Esophagus squamous epithelium (tissue), 5 donors: ENCODE measurements around the gene FGR. TPM values are rescaled to one million over a fixed set of nuclear protein-coding genes. Genes with fewer than 3 reads are reported as not detected.
A peak's percentile ranks its signal among the peaks of the same experiment; 100 is the strongest.
"Not testable (repeated sequence)": the region's sequence is repeated elsewhere in the genome, so short reads cannot be mapped to it uniquely, and the experiment has no call there.

Experiments
- DNase-seq: peaks from one replicate; lab custom pipeline; 2025; lab: John Stamatoyannopoulos, UW
- H3K27ac ChIP-seq, 4 donors: fragments of 200-600 bp; sonication (generic); one replicate each; pipeline ENCODE4 v1.5.1; 2016 to 2019; ENCODE audit warnings: mild to moderate bottlenecking in 1 of 4
- H3K27me3 ChIP-seq, 4 donors: fragments of 200-600 bp; sonication (generic); 1 replicate in 3 of 4; 2 replicates in 1 of 4; pipeline versions ENCODE4 v1.5.1 to v1.6.0; 2017 to 2021; ENCODE audit warnings: antibody characterized with exemption in 1 of 4
- H3K36me3 ChIP-seq, 3 donors: fragments of 200-600 bp; sonication (generic); one replicate each; pipeline ENCODE4 v1.5.1; 2016 to 2019
- H3K4me1 ChIP-seq, 3 donors: fragments of 200-600 bp; sonication (generic); one replicate each; pipeline ENCODE4 v1.5.1; 2017 to 2019
- H3K4me3 ChIP-seq, 4 donors: fragments of 200-600 bp; sonication (generic); 1 replicate in 3 of 4; 2 replicates in 1 of 4; pipeline ENCODE4 v1.5.1; 2016 to 2019; ENCODE audit warnings: mild to moderate bottlenecking in 2 of 4, moderate library complexity in 1 of 4
- H3K9me3 ChIP-seq, 3 donors: fragments of 200-600 bp; sonication (generic); one replicate each; pipeline ENCODE4 v1.5.1; 2016 to 2019
- POLR2A ChIP-seq, 4 donors: fragments of 450-650 bp; IDR thresholded peaks; one replicate each; pipeline ENCODE4 v1.6.1; 2017; ENCODE audit warnings: antibody characterized with exemption in 4 of 4, mild to moderate bottlenecking in 4 of 4, moderate library complexity in 3 of 4
- WGBS, 2 donors: methylation state at CpG; one replicate each; pipeline ENCODE4 v1.1.5; 2018; 5-methylcytosine and 5-hydroxymethylcytosine counted together
- intact Hi-C: fragments of 100-400 bp; cut with DNase I; formaldehyde crosslinking; loops from one replicate; pipeline ENCODE4 v1.15.0; 2022
- total RNA-seq, 4 donors: library from RNA; depleted of rRNA; stranded (reverse); fragments of >200 nt; gene quantifications; one replicate each; pipeline ENCODE4 v1.1.0, GENCODE V29; 2016
- TF ChIP-seq, protein P1 (sequence below), 6 experiments: fragments of 450-650 bp in 4 of 6; fragments of 200-600 bp in 2 of 6; sonication (generic) in 2 of 6; IDR thresholded peaks; one replicate each; pipeline ENCODE4 v1.5.1; 2016 to 2019; ENCODE audit warnings: antibody characterized with exemption in 6 of 6, mild to moderate bottlenecking in 4 of 6, moderate library complexity in 4 of 6
- donor health status: DM: yes; HTN: yes; CAD: no.

FGR gene
- total RNA-seq, 4 donors from 2014 or later = 1.2 to 12.4 (median 7.5) TPM

DNA sequence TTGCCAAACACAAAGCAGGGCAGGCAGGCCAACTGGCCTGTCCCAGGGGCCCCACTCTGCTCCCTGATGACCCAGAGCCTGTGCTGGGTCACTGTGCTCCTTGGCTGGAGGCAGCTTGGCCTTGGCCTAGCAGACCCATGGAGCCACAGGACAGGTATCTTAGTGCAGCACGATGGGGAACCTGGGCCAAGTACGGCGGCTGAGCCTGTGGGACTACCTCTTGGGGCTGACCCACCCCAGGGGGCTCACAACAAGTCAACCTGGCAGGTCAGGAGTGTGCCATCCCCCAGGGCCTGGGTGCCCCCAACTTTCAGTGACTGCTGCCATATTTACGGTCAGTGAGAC lies 10.1 kb upstream of the FGR start:
- 100% methylated on average over 1 of the region's 4 CpGs; no CpG with 5 or more reads in 1 of the 2 donors for WGBS, 2 donors
- Histone ChIP-seq H3K4me3 (no peak overlapping the region), H3K27ac (no peak overlapping the region), H3K27me3 (no peaks in the 10 kb centered on the region), H3K36me3 (no peaks in the 10 kb centered on the region), H3K4me1 (peaks cover 0 to 26% (median 0%) of the 10 kb centered on the region in 3 donors), H3K9me3 (no peaks in the 10 kb centered on the region)
- DNase-seq = no peak
- TF ChIP-seq, protein P1, sequence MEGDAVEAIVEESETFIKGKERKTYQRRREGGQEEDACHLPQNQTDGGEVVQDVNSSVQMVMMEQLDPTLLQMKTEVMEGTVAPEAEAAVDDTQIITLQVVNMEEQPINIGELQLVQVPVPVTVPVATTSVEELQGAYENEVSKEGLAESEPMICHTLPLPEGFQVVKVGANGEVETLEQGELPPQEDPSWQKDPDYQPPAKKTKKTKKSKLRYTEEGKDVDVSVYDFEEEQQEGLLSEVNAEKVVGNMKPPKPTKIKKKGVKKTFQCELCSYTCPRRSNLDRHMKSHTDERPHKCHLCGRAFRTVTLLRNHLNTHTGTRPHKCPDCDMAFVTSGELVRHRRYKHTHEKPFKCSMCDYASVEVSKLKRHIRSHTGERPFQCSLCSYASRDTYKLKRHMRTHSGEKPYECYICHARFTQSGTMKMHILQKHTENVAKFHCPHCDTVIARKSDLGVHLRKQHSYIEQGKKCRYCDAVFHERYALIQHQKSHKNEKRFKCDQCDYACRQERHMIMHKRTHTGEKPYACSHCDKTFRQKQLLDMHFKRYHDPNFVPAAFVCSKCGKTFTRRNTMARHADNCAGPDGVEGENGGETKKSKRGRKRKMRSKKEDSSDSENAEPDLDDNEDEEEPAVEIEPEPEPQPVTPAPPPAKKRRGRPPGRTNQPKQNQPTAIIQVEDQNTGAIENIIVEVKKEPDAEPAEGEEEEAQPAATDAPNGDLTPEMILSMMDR (IDR thresholded peaks at IDR 0.05) = no peak
- TF ChIP-seq POLR2A (IDR thresholded peaks at IDR 0.05) = no peak
- intact Hi-C loops = no loop called here

DNA sequence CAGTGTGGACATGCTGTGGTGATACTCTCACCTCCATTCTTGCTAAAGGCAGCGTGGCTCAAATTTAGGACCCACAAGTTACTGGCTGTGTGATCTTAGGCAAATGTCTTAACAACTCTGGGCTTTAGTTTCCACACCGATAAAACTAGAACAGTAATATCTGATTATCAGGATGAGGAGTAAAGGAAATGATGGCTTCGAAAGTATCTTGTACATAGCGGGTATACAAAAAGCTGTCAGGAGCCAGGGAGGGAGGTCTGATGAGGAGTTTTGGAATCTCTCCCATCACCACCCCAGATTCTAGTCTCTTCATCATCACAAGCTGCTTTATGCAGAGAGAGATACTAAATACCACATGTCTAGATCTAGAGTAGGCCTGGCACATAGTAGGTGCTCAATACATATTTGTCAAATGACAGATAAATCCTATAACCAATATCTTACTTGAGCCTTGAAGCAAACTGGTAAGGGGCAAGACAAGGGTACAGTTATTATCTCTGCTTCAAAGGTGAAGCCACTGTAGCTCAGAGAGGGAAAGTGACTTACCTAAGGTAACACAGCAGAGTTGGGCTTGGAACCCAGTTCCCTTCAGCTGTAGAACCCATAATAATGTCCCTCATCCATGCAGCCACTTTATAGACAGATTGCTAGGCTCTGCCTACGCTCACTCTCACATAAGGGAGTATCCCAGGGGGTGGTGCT lies 9.5 kb upstream of the FGR start:
- Histone ChIP-seq H3K27ac (no peak overlapping the region), H3K9me3 (no peaks in the 10 kb centered on the region), H3K36me3 (no peaks in the 10 kb centered on the region), H3K27me3 (no peaks in the 10 kb centered on the region), H3K4me1 (peaks cover 0 to 26% (median 0%) of the 10 kb centered on the region in 3 donors), H3K4me3 (no peak overlapping the region)
- intact Hi-C loops = no loop called here
- 83 to 88% methylated on average over 4 to 5 of the region's 5 CpGs for WGBS, 2 donors
- TF ChIP-seq, protein P1 (IDR thresholded peaks at IDR 0.05) = no peak
- no peak for TF ChIP-seq POLR2A (IDR thresholded peaks at IDR 0.05)
- no peak for DNase-seq

DNA sequence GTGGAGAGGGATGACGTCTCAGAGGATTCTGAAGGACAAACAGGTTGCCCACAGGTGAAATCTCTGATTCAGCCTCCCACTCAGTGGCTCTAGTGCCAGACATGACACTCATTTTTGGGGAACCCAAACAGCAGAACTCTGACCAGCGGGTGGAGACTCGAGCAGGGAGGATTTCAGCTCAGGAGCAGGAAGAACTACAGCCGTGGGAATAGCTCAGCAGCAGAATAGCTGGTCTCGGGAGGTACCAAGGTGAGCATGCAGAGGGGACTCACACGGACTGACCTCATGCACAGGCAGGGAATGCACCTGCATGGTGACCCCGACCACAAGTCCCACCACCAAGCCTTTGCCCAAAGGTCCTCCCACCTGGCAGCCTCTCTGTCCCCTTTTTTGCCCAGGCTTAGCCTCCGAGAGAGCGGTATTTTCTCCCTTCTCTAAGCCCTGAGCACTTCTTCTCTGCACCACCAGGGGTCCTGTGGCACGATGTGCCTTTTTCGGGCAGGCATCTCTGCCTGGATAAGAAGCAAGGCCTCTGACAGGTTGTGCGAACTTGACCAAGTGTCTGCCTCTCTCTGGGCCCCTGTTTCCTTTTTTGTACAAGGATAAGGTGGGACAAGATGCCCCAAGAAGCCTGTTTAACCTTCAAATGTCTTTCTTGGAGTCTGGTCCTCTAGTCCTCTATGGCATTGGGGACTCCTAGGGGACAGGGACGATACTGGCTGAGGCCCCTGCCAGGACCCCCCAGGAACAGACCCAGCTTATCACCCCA lies 8.8 kb upstream of the FGR start:
- Histone ChIP-seq H3K4me3 (no peak overlapping the region), H3K4me1 (peaks cover 0 to 23% (median 0%) of the 10 kb centered on the region in 3 donors), H3K9me3 (no peaks in the 10 kb centered on the region), H3K27ac (no peak overlapping the region), H3K36me3 (no peaks in the 10 kb centered on the region), H3K27me3 (no peaks in the 10 kb centered on the region)
- WGBS, 2 donors = 30 to 34% methylated on average over 9 to 13 of the region's 13 CpGs
- intact Hi-C loops = no loop called here
- TF ChIP-seq POLR2A (IDR thresholded peaks at IDR 0.05) = no peak
- TF ChIP-seq, protein P1 (IDR thresholded peaks at IDR 0.05) = peak; percentile 76 to 88 (median 82)
- DNase-seq = no peak

DNA sequence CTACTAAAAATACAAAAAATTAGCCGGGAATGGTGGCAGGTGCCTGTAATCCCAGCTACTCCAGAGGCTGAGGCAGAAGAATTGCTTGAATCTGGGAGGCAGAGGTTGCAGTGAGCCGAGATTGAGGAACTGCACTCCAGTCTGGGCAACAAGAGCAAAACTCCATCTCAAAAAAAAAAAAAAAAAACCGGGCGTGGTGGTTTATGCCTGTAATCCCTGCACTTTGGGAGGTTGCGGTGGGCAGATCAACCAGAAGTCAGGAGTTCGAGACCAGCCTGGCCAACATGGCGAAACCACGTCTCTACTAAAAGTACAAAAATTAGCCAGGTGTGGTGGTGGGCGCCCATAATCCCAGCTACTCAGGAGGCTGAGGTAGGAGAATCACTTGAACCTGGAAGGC lies 5.5 kb upstream of the FGR start:
- 80 to 83% methylated on average over 9 of the region's 9 CpGs for WGBS, 2 donors
- H3K9me3 ChIP-seq, intact Hi-C loops, H3K36me3 ChIP-seq, H3K27me3 ChIP-seq, H3K4me3 ChIP-seq, DNase-seq, H3K27ac ChIP-seq: not testable (repeated sequence)
- peaks cover 0 to 16% (median 0%) of the 10 kb centered on the region in 3 donors for H3K4me1 ChIP-seq

DNA sequence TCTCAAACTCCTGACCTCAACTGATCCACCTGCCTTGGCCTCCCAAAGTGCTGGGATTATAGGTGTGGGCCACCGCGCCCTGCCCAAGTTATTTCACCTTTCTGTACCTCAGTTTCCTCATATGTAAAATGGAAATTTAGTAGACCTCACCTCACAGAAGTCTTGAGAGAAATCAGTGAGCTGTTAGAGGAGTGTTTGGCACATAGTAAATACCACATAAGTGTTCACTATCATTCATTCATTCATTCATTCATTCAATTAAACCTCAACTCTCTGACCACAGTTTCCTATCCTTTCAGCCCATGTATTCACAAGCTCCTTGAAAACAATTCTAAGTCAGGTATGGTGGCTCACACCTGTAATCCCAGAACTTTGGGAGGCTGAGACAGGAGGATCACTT lies 3.8 kb upstream of the FGR start:
- WGBS, 2 donors = 90 to 92% methylated on average over 2 of the region's 2 CpGs
- no peaks in the 10 kb centered on the region for H3K9me3 ChIP-seq
- no peaks in the 10 kb centered on the region for H3K36me3 ChIP-seq
- H3K4me1 ChIP-seq = peaks cover 2 to 28% (median 11%) of the 10 kb centered on the region in 3 donors
- intact Hi-C loops = no loop called here
- DNase-seq = no peak
- TF ChIP-seq, protein P1 (IDR thresholded peaks at IDR 0.05) = no peak
- TF ChIP-seq POLR2A (IDR thresholded peaks at IDR 0.05) = no peak
- no peak overlapping the region for H3K27ac ChIP-seq
- peaks cover 0 to 14% (median 0%) of the 10 kb centered on the region in 4 donors for H3K27me3 ChIP-seq
- H3K4me3 ChIP-seq = no peak overlapping the region
